Aorta (tissue), 5 donors: ENCODE results near the gene RNF4. TPM values are rescaled to one million over a fixed set of nuclear protein-coding genes. Genes with fewer than 3 reads are reported as not detected.
A peak's percentile ranks its signal among the peaks of the same experiment; 100 is the strongest.

Source experiments
- ATAC-seq: fragments of 200-7000 bp; cut with Tn5 transposase; one replicate; pipeline ENCODE4 v1.9.1; 2022; ENCODE audit warnings: moderate library complexity; ENCODE audit not compliant: low FRiP score
- DNase-seq, 2 donors: peaks; one replicate each; pipeline ENCODE4 v3.0.0-alpha.2; 2020
- H3K27ac ChIP-seq, 2 donors: one replicate each; pipeline ENCODE4 v1.5.1; 2013; ENCODE audit warnings: low read length in 2 of 2, mild to moderate bottlenecking in 2 of 2, moderate library complexity in 2 of 2, control low read depth in 1 of 2, inconsistent platforms in 1 of 2, low read depth in 1 of 2
- H3K27me3 ChIP-seq, 2 donors: one replicate each; pipeline ENCODE4 v1.6.1; 2013; ENCODE audit warnings: control low read depth in 1 of 2, low read length in 1 of 2, mild to moderate bottlenecking in 1 of 2, moderate library complexity in 1 of 2; ENCODE audit not compliant: insufficient read depth in 2 of 2, control insufficient read depth in 1 of 2
- H3K36me3 ChIP-seq, 2 donors: one replicate each; pipeline ENCODE4 v1.6.1; 2013; ENCODE audit warnings: control low read depth in 1 of 2, low read length in 1 of 2, mild to moderate bottlenecking in 1 of 2; ENCODE audit not compliant: insufficient read depth in 2 of 2, control insufficient read depth in 1 of 2
- H3K4me1 ChIP-seq, 2 donors: one replicate each; pipeline ENCODE4 v1.6.1; 2013; ENCODE audit warnings: low read length in 2 of 2, control low read depth in 1 of 2, mild to moderate bottlenecking in 1 of 2, moderate library complexity in 1 of 2; ENCODE audit not compliant: insufficient read depth in 2 of 2, control insufficient read depth in 1 of 2
- H3K4me3 ChIP-seq, 2 donors: one replicate each; pipeline ENCODE4 v1.5.1; 2013; ENCODE audit warnings: low read length in 2 of 2, control low read depth in 1 of 2, mild to moderate bottlenecking in 1 of 2
- H3K9me3 ChIP-seq: one replicate; pipeline ENCODE4 v1.6.1; 2013; ENCODE audit warnings: mild to moderate bottlenecking, low read length; ENCODE audit not compliant: control insufficient read depth
- WGBS, 2 donors: extraction: QIAGEN DNeasy Blood & Tissue Kit; methylation state at CpG; one replicate each; pipeline ENCODE4 v1.1.7; 2013; 5-methylcytosine and 5-hydroxymethylcytosine counted together
- intact Hi-C, 2 donors: fragments of 100-400 bp; cut with DNase I; formaldehyde crosslinking; loops; one replicate each; pipeline versions ENCODE4 v1.14.2 to v1.15.0; 2022
- polyA plus RNA-seq, 2 donors: library from polyadenylated mRNA; stranded (reverse); fragments of 200-250 nt; gene quantifications; one replicate each; pipeline ENCODE4 v1.2.3, GENCODE V29; 2013
- total RNA-seq, 2 donors: library from RNA; stranded (reverse); fragmentation: NEBNext Ultra II Directional; extraction: Animal tissue kit (Norgen Biotek cat#: 25700); gene quantifications; one replicate each; pipeline ENCODE4 v1.2.1, GENCODE V29; 2021
- donor health status: healthy with polysubstance abuse.
- donor health status: Bipolar disorder and iron deficiency.
- donor health status: DM: no; HTN: no; CAD: no.
- donor health status: DM: no; HTN: no; CAD: no.
- donor health status: DM: yes; HTN: yes; CAD: no.

Gene RNF4
- total and polyA plus RNA-seq, 4 donors = 18.9 to 52.5 (median 35.9) TPM

- intact Hi-C loops = no loop called here
- Histone ChIP-seq H3K27me3 (no peaks in the 10 kb centered on the region), H3K4me3 (no peak overlapping the region), H3K27ac (no peak overlapping the region), H3K4me1 (no peaks in the 10 kb centered on the region), H3K36me3 (no peaks in the 10 kb centered on the region), H3K9me3 (no peaks in the 10 kb centered on the region)
- no peak for ATAC-seq
- WGBS, 2 donors = 36 to 41% methylated on average over 9 of the region's 9 CpGs
- no peak for DNase-seq
Observed at GRCh38 chr4:2434420-2434819, 34.5 kb upstream of the RNF4 start.

- 56 to 63% methylated on average over 10 of the region's 10 CpGs for whole genome bisulfite sequencing, 2 donors
- Histone ChIP-seq H3K4me1 (no peaks in the 10 kb centered on the region), H3K9me3 (no peaks in the 10 kb centered on the region), H3K4me3 (no peak overlapping the region), H3K27ac (no peak overlapping the region), H3K27me3 (no peaks in the 10 kb centered on the region), H3K36me3 (no peaks in the 10 kb centered on the region)
- intact Hi-C loops = loop anchor here in 1 of 2 donors (5.0 kb wide), 1 partner anchor 214 kb away; no protein-coding TSS in a partner anchor
- no peak for ATAC-seq
- DNase-seq = no peak
Observed at GRCh38 chr4:2436301-2436700, 32.6 kb upstream of the RNF4 start.

GRCh38 chr4:2436761-2437474 lies 32.0 kb upstream of the RNF4 start:
- H3K27me3 ChIP-seq = no peaks in the 10 kb centered on the region
- WGBS, 2 donors = 86 to 87% methylated on average over 30 of the region's 30 CpGs
- DNase-seq (peak in 1 of 2 donors; percentile 69), ATAC-seq (no peak)
- intact Hi-C loops = loop anchor here in 1 of 2 donors (5.0 kb wide), 1 partner anchor 215 kb away; no protein-coding TSS in a partner anchor
- no peaks in the 10 kb centered on the region for H3K9me3 ChIP-seq
- no peaks in the 10 kb centered on the region for H3K36me3 ChIP-seq
- H3K27ac ChIP-seq = no peak overlapping the region
- no peaks in the 10 kb centered on the region for H3K4me1 ChIP-seq
- H3K4me3 ChIP-seq = no peak overlapping the region

DNA sequence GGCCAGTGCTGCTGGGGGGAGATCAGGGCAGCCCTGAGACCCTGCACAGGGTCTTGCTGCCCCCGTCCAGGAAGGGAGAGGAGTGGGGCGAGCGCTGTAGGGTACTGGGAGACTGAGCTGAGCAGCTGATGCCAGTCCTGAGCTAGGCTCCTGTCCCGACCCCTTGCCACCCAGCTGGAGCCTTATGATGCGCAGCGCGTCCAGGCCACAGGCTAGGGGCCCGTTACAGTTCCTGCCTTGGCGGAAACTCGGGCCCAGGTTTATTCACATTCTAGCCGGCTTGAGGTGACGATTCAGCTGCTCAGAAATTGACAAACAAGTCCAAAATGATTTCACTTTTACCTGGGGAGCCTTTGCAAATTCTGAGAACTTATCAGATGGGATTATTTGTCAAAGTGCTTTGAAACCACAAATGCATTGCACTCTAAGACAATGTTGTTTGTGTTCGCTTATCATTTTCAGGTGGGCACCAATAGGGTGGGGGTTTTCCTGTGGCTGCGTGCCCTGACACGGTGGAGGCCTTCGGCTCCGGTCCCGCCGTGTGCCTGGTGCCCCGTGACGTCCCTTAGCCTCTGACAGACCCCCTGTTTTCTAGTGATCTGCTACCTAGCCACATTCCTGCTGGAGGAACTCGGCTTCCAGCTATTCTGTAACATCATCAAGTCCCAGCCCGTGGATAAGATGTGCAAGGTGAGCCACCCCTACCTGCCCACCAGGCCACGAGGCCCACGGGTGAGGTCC lies 31.3 kb upstream of the RNF4 start:
- H3K27ac ChIP-seq = no peak overlapping the region

GRCh38 chr4:2438822-2439718 lies 29.8 kb upstream of the RNF4 start:
- Histone ChIP-seq H3K9me3 (no peaks in the 10 kb centered on the region), H3K36me3 (no peaks in the 10 kb centered on the region), H3K4me1 (no peaks in the 10 kb centered on the region), H3K4me3 (no peak overlapping the region), H3K27me3 (no peaks in the 10 kb centered on the region), H3K27ac (no peak overlapping the region)
- ATAC-seq (no peak), DNase-seq (no peak)
- intact Hi-C loops = loop anchor here in 1 of 2 donors (5.0 kb wide), 1 partner anchor 217 kb away; no protein-coding TSS in a partner anchor
- WGBS, 2 donors = 63 to 68% methylated on average over 16 of the region's 16 CpGs

More for the DNA sequence above, 31.3 kb upstream of the RNF4 start:
- H3K36me3 ChIP-seq = no peaks in the 10 kb centered on the region
- no peaks in the 10 kb centered on the region for H3K27me3 ChIP-seq
- 87 to 89% methylated on average over 25 of the region's 25 CpGs for WGBS, 2 donors
- no peak for DNase-seq
- no peaks in the 10 kb centered on the region for H3K4me1 ChIP-seq
- no peak overlapping the region for H3K4me3 ChIP-seq
- intact Hi-C loops = loop anchor here in 1 of 2 donors (5.0 kb wide), 1 partner anchor 215 kb away; no protein-coding TSS in a partner anchor
- peak; percentile 13 for ATAC-seq
- H3K9me3 ChIP-seq = no peaks in the 10 kb centered on the region

DNA sequence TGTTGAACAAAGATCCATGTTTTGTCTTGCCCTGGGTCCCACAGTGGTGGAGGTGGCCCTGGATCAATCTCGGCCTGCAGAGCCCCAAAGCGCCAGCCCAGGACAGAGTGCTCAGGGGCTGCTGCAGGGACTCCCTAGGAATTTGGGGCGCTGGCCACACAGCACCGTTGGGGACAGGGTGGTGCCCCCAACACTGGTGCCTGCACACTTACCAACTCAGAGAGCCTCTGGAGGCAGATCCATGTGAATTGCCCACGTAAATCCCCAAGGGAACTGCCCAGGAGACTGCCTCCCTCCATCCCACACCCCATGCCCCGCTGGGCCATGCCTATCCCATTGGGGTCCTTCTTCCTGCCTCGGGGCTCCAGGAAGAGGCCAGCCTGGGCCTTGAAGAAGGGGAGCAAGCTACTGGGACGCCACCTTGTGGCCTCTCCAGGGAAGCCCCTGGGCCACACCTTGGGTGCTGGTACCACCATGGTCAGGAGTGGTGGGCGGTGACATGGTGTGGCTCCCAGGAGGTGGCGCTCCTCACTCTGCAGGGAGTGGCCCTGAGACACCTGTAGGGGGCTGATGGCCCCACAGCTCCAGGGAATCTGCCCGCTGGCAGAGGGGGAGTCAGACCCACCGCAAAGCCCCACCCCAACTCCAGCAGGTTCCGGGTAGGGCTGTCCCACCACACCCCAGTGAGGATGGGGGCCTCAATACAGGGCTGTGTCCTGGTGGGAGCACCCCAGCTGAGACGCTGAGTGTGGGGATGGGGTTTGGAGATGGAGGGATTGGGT lies 27.3 kb upstream of the RNF4 start:
- ATAC-seq (peak; percentile 51), DNase-seq (peak in 1 of 2 donors; percentile 69)
- H3K36me3 ChIP-seq = no peaks in the 10 kb centered on the region
- no peaks in the 10 kb centered on the region for H3K9me3 ChIP-seq
- 54 to 57% methylated on average over 14 of the region's 14 CpGs for WGBS, 2 donors
- H3K4me3 ChIP-seq = no peak overlapping the region
- H3K27ac ChIP-seq = no peak overlapping the region
- no peaks in the 10 kb centered on the region for H3K4me1 ChIP-seq
- no peaks in the 10 kb centered on the region for H3K27me3 ChIP-seq
- intact Hi-C loops = no loop called here

DNA sequence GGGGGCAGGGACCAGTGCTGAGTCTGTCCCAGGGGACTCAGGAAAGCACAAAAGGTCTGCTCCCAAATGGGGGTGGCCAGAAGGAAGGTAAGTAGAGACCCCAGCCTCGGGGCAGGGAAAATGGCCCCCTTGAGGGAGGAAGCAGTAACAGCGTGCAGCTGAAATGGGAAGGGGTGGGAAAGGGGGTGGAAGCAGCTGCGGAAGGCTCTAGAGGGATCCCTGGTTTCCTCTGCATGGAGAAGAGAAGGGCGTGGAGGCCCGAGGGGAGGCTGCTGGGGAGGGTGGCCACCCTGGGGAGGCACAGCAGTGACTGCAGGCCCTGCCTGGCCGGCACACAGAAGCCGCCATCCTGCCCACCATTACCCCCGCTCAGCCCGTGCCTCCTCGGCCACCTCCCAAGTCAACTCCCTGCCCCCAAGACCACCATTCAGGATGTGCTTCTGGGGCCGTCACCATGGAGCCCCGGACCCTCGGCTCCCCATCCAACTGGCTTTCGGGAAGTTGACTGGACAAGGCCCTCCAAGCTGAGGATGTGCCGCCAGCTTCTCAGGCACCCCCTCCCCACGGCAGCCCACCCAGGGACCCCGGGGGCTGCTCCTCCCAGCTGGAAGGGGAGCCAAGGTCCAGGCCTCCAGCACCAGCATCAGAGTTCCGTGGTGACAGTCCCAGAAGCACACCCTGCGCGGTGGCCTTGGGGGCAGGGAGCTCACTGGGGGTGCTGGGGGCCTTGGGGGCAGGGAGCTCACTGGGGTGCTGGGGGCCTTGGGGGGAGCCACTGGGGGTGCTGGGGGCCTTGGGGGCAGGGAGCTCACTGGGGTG lies 26.5 kb upstream of the RNF4 start:
- no peaks in the 10 kb centered on the region for H3K36me3 ChIP-seq
- ATAC-seq (no peak), DNase-seq (no peak)
- H3K4me1 ChIP-seq = no peaks in the 10 kb centered on the region
- 79 to 80% methylated on average over 19 to 20 of the region's 20 CpGs for WGBS, 2 donors
- no peak overlapping the region for H3K4me3 ChIP-seq
- intact Hi-C loops = no loop called here
- H3K9me3 ChIP-seq = no peaks in the 10 kb centered on the region
- no peak overlapping the region for H3K27ac ChIP-seq
- H3K27me3 ChIP-seq = no peaks in the 10 kb centered on the region
